SU-DHL-6 (cell line): ENCODE results near the gene LMBR1L.

Experiments
- H2AFZ ChIP-seq: fragments of 200-600 bp; sonication (generic); 2 replicates; pipeline ENCODE4 v1.6.1; 2014; ENCODE audit warnings: low read depth, mild to moderate bottlenecking, moderate library complexity, mixed read lengths, antibody characterized with exemption, low read length; ENCODE audit not compliant: severe bottlenecking
- H3F3A ChIP-seq: fragments of 200-600 bp; shearing (Covaris generic); 2 replicates; pipeline ENCODE4 v1.6.0; 2016; ENCODE audit warnings: antibody characterized with exemption, mild to moderate bottlenecking; ENCODE audit not compliant: insufficient read depth
- H3K27ac ChIP-seq: fragments of 200-600 bp; sonication (generic); 2 replicates; pipeline ENCODE4 v1.5.1; 2016; ENCODE audit warnings: low read depth, mild to moderate bottlenecking, low read length, moderate library complexity, mixed read lengths
- H3K27me3 ChIP-seq: fragments of 200-600 bp; sonication (generic), shearing (Covaris generic); 2 replicates; pipeline ENCODE4 v1.6.0; 2014; ENCODE audit warnings: mild to moderate bottlenecking, low read length
- H3K36me3 ChIP-seq: fragments of 200-600 bp; sonication (generic); 2 replicates; pipeline ENCODE4 v1.6.1; 2014; ENCODE audit warnings: mild to moderate bottlenecking, low read length, mixed read lengths
- H3K4me2 ChIP-seq: fragments of 300-600, 200-600 bp; shearing (Covaris generic), sonication (generic); 2 replicates; pipeline ENCODE4 v1.6.0; 2014; ENCODE audit warnings: low read length, low read depth, mild to moderate bottlenecking; ENCODE audit not compliant: poor library complexity, severe bottlenecking
- H3K4me3 ChIP-seq: fragments of 200-600 bp; sonication (generic); 2 replicates; pipeline ENCODE4 v1.5.1; 2014; ENCODE audit warnings: antibody characterized with exemption, low read length, mild to moderate bottlenecking, mixed read lengths; ENCODE audit not compliant: insufficient read depth, poor library complexity, severe bottlenecking
- H3K79me2 ChIP-seq: fragments of 200-600 bp; sonication (generic); 2 replicates; pipeline ENCODE4 v1.6.1; 2014; ENCODE audit warnings: mild to moderate bottlenecking, low read length, moderate library complexity; ENCODE audit not compliant: insufficient read depth
- H3K9ac ChIP-seq: fragments of 200-600 bp; sonication (generic); 2 replicates; pipeline ENCODE4 v1.7.0; 2014; ENCODE audit warnings: mild to moderate bottlenecking, low read length
- H3K9me2 ChIP-seq: fragments of 200-600 bp; sonication (generic); replicated peaks from 2 replicates; pipeline ENCODE4 v1.6.1; 2014; ENCODE audit warnings: low read length; ENCODE audit not compliant: insufficient read depth
- H3K9me3 ChIP-seq: fragments of 200-600 bp; sonication (generic); 2 replicates; pipeline ENCODE4 v1.6.1; 2014; ENCODE audit warnings: low read length, mixed read lengths; ENCODE audit not compliant: insufficient read depth
- H4K20me1 ChIP-seq: fragments of 200-600 bp; sonication (generic); 2 replicates; pipeline ENCODE4 v1.6.1; 2014; ENCODE audit warnings: low read depth, mild to moderate bottlenecking, antibody characterized with exemption, low read length, moderate library complexity, mixed read lengths
- CTCF ChIP-seq: fragments of 200-600 bp; sonication (generic); IDR thresholded peaks from one replicate; pipeline ENCODE4 v1.5.1; 2017; ENCODE audit warnings: antibody characterized with exemption, mild to moderate bottlenecking, low read length, moderate library complexity; ENCODE audit not compliant: insufficient read depth, poor library complexity, severe bottlenecking
- EZH2phosphoT487 ChIP-seq: fragments of 200-600 bp; sonication (generic), shearing (Covaris generic); conservative IDR thresholded peaks from 2 replicates; pipeline ENCODE4 v1.6.1; 2018; ENCODE audit warnings: mild to moderate bottlenecking, antibody characterized with exemption, low read length, moderate library complexity, mixed read lengths

Gene LMBR1L

GRCh38 chr12:49097381-49097780 is 13.3 kb downstream of the LMBR1L start:
- Histone ChIP-seq H4K20me1 (no peaks in the 10 kb centered on the region), H3K4me3 (no peak overlapping the region), H3K36me3 (no peaks in the 10 kb centered on the region), H3K27me3 (no peaks in the 10 kb centered on the region), H3K79me2 (no peaks in the 10 kb centered on the region), H3K9me2 (no peaks in the 10 kb centered on the region), H3K4me2 (no peak overlapping the region), H3F3A (no peaks in the 10 kb centered on the region), H3K9ac (no peak overlapping the region), H2AFZ (no peak overlapping the region), H3K9me3 (no peaks in the 10 kb centered on the region), H3K27ac (no peak overlapping the region)
- TF ChIP-seq CTCF (no peak), EZH2phosphoT487 (no peak)

GRCh38 chr12:49094975-49095365 is 15.7 kb downstream of the LMBR1L start:
- no peak for TF ChIP-seq EZH2phosphoT487
- H3K4me3 ChIP-seq = no peak overlapping the region
- H3F3A ChIP-seq = no peaks in the 10 kb centered on the region
- no peaks in the 10 kb centered on the region for H3K9me3 ChIP-seq
- no peaks in the 10 kb centered on the region for H4K20me1 ChIP-seq
- no peak overlapping the region for H3K27ac ChIP-seq
- no peak overlapping the region for H2AFZ ChIP-seq
- no peaks in the 10 kb centered on the region for H3K27me3 ChIP-seq
- no peak overlapping the region for H3K4me2 ChIP-seq
- no peak overlapping the region for H3K9ac ChIP-seq
- no peaks in the 10 kb centered on the region for H3K9me2 ChIP-seq
- H3K79me2 ChIP-seq = no peaks in the 10 kb centered on the region
- H3K36me3 ChIP-seq = no peaks in the 10 kb centered on the region

- no peaks in the 10 kb centered on the region for H4K20me1 ChIP-seq
- no peak for TF ChIP-seq CTCF
- TF ChIP-seq EZH2phosphoT487 = no peak
- H3K4me2 ChIP-seq = no peak within 1 kb of the TSS
- H3K4me3 ChIP-seq = no peak within 1 kb of the TSS
- no peak within 1 kb of the TSS for H3K9ac ChIP-seq
- no peaks in the 10 kb centered on the region for H3K9me2 ChIP-seq
- H3K9me3 ChIP-seq = no peaks in the 10 kb centered on the region
- no peak within 1 kb of the TSS for H2AFZ ChIP-seq
- H3K27ac ChIP-seq = no peak within 1 kb of the TSS
- H3K79me2 ChIP-seq = no peaks in the 10 kb centered on the region
- H3F3A ChIP-seq = no peaks in the 10 kb centered on the region
- H3K27me3 ChIP-seq = no peaks in the 10 kb centered on the region
- H3K36me3 ChIP-seq = no peaks in the 10 kb centered on the region
Observed at GRCh38 chr12:49094160-49094974, 16.3 kb downstream of the LMBR1L start, which contains the start of gene DHH. Gene DHH (minus strand): TSS chr12:49094801. CDS start chr12:49094512, 289 bp downstream.

- Histone ChIP-seq H3F3A (no peaks in the 10 kb centered on the region), H3K9me3 (no peaks in the 10 kb centered on the region), H3K9ac (no peak overlapping the region), H3K27me3 (no peaks in the 10 kb centered on the region), H3K9me2 (no peaks in the 10 kb centered on the region), H4K20me1 (no peaks in the 10 kb centered on the region), H3K4me2 (no peak overlapping the region), H3K36me3 (no peaks in the 10 kb centered on the region), H2AFZ (no peak overlapping the region), H3K27ac (no peak overlapping the region), H3K4me3 (no peak overlapping the region), H3K79me2 (no peaks in the 10 kb centered on the region)
- TF ChIP-seq CTCF (no peak), EZH2phosphoT487 (no peak)
Observed at GRCh38 chr12:49093792-49094159, 16.9 kb downstream of the LMBR1L start.
